ENCODE data around the gene LDLRAD3.

DNA sequence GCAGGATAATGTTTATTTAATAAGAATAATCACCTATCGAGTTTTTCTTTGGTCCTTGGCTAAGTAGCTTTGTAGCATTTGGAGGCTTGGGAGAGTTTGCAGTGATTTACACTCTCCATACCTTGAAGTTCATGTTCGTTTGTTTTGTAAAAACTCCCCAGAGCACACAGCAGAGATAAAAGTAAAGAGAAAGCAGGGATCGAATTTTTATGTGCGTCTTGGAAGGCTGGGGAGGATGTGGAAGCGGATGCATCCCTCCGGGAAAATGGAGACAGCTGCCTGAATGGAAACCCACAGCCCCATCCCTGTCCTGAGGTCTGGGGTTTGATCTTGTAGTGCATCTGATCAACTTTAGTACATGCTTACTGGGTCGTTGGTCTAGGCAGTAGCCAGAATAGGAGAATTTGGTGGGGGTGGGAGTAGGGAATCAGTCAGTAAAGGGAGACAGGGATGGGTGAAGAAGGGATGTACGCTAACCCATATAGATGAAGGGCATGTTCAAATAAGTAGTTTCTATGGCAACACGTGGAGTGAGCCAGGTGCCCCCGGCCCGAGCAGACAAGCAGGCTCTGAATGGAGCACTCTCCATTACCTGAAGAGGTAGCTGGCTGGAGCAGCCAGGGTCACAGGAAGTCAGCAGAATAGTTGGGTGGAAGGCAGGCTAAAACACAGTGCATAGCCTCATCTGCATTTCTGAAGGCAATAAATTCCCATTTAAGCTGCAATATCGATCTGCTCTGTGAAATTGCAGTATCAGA, 197.5 kb downstream of the LDLRAD3 start:
- TF ChIP-seq, protein P1, sequence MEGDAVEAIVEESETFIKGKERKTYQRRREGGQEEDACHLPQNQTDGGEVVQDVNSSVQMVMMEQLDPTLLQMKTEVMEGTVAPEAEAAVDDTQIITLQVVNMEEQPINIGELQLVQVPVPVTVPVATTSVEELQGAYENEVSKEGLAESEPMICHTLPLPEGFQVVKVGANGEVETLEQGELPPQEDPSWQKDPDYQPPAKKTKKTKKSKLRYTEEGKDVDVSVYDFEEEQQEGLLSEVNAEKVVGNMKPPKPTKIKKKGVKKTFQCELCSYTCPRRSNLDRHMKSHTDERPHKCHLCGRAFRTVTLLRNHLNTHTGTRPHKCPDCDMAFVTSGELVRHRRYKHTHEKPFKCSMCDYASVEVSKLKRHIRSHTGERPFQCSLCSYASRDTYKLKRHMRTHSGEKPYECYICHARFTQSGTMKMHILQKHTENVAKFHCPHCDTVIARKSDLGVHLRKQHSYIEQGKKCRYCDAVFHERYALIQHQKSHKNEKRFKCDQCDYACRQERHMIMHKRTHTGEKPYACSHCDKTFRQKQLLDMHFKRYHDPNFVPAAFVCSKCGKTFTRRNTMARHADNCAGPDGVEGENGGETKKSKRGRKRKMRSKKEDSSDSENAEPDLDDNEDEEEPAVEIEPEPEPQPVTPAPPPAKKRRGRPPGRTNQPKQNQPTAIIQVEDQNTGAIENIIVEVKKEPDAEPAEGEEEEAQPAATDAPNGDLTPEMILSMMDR (IDR thresholded peaks at IDR 0.05): no peak
- TF ChIP-seq POLR2A (IDR thresholded peaks at IDR 0.05): no peak
